ENCODE data around the gene ZNF124.
"Not testable (repeated sequence)": the region's sequence is repeated elsewhere in the genome, so short reads cannot be mapped to it uniquely, and the experiment has no call there.

The ZNF124 gene

GRCh38 chr1:247147781-247148180 lies 24.0 kb downstream of the ZNF124 start:
- H3K9me3 ChIP-seq (ENCODE audit: low read depth, low read length), result peaks cover 43% of the 10 kb centered on the region
- TF ChIP-seq POLR2AphosphoS5 (IDR thresholded peaks at IDR 0.05; ENCODE audit: borderline replicate concordance, low read depth, low read length) (no peak), EZH2 (IDR thresholded peaks at IDR 0.05) (no peak), FOXP2 (optimal IDR thresholded peaks at IDR 0.05; ENCODE audit: control extremely low read depth, extremely low read length, insufficient read depth) (no peak)
- H3K27ac ChIP-seq, result no peak overlapping the region
- DNase-seq (ENCODE audit: low read depth, low spot score), result no peak
- peaks cover 87% of the 10 kb centered on the region for H3K36me3 ChIP-seq (ENCODE audit: insufficient read depth, low read length)
- no peak overlapping the region for H3K4me3 ChIP-seq
- no peak overlapping the region for H3K9ac ChIP-seq (ENCODE audit: insufficient read length)

GRCh38 chr1:247147120-247147519 lies 24.7 kb downstream of the ZNF124 start:
- not testable (repeated sequence) for H3K4me3 ChIP-seq; H3K27ac ChIP-seq; DNase-seq (ENCODE audit: low read depth, low spot score); H3K9ac ChIP-seq (ENCODE audit: insufficient read length)
- peaks cover 38% of the 10 kb centered on the region for H3K9me3 ChIP-seq (ENCODE audit: low read depth, low read length)
- H3K36me3 ChIP-seq (ENCODE audit: insufficient read depth, low read length), result peaks cover 87% of the 10 kb centered on the region

DNA sequence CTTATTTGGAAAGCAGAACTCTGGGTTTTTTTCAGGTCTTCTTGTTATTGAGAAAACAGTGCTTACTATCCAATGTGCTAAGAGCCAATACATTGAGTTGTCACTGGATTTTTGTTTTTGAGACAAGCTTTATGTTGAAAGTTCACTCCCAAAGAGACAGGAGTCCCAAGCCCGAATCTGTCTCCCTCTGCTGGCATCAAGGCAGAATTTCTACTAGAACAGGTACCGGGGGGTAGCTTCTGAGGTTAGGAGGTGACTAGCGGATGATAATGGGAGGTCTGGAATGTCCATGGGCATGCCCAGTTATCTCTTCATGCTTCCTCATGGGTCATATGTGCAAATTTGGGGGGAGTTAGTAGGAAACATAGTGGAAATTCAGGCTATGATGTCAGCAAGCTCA lies 25.1 kb downstream of the ZNF124 start:
- TF ChIP-seq EZH2 (IDR thresholded peaks at IDR 0.05) (no peak), POLR2AphosphoS5 (IDR thresholded peaks at IDR 0.05; ENCODE audit: borderline replicate concordance, low read depth, low read length) (no peak), FOXP2 (optimal IDR thresholded peaks at IDR 0.05; ENCODE audit: control extremely low read depth, extremely low read length, insufficient read depth) (no peak)
- H3K36me3 ChIP-seq (ENCODE audit: insufficient read depth, low read length), result peaks cover 89% of the 10 kb centered on the region
- peaks cover 38% of the 10 kb centered on the region for H3K9me3 ChIP-seq (ENCODE audit: low read depth, low read length)
- H3K9ac ChIP-seq (ENCODE audit: insufficient read length), result no peak overlapping the region
- no peak overlapping the region for H3K27ac ChIP-seq
- DNase-seq (ENCODE audit: low read depth, low spot score), result no peak
- H3K4me3 ChIP-seq, result no peak overlapping the region

GRCh38 chr1:247145279-247145678 lies 26.5 kb downstream of the ZNF124 start:
- DNase-seq (ENCODE audit: low read depth, low spot score), result no peak
- TF ChIP-seq POLR2AphosphoS5 (IDR thresholded peaks at IDR 0.05; ENCODE audit: borderline replicate concordance, low read depth, low read length) (no peak), FOXP2 (optimal IDR thresholded peaks at IDR 0.05; ENCODE audit: control extremely low read depth, extremely low read length, insufficient read depth) (no peak), EZH2 (IDR thresholded peaks at IDR 0.05) (no peak)
- H3K27ac ChIP-seq, result no peak overlapping the region
- H3K4me3 ChIP-seq, result no peak overlapping the region
- H3K9ac ChIP-seq (ENCODE audit: insufficient read length), result no peak overlapping the region
- H3K36me3 ChIP-seq (ENCODE audit: insufficient read depth, low read length), result peaks cover 92% of the 10 kb centered on the region
- H3K9me3 ChIP-seq (ENCODE audit: low read depth, low read length), result peaks cover 42% of the 10 kb centered on the region

- peaks cover 45% of the 10 kb centered on the region for H3K36me3 ChIP-seq (ENCODE audit: insufficient read depth, low read length)
- H3K4me3 ChIP-seq; H3K9ac ChIP-seq (ENCODE audit: insufficient read length); DNase-seq (ENCODE audit: low read depth, low spot score); H3K27ac ChIP-seq: not testable (repeated sequence)
- peaks cover 36% of the 10 kb centered on the region for H3K9me3 ChIP-seq (ENCODE audit: low read depth, low read length)
Observed at GRCh38 chr1:247139557-247139956, 32.3 kb downstream of the ZNF124 start.

- Histone ChIP-seq H3K9me3 (ENCODE audit: low read depth, low read length) (peaks cover 31% of the 10 kb centered on the region), H3K36me3 (ENCODE audit: insufficient read depth, low read length) (peaks cover 34% of the 10 kb centered on the region), H3K9ac (ENCODE audit: insufficient read length) (no peak overlapping the region), H3K4me3 (no peak overlapping the region), H3K27ac (no peak overlapping the region)
- TF ChIP-seq POLR2AphosphoS5 (IDR thresholded peaks at IDR 0.05; ENCODE audit: borderline replicate concordance, low read depth, low read length), result no peak
- no peak for TF ChIP-seq EZH2 (IDR thresholded peaks at IDR 0.05)
- TF ChIP-seq FOXP2 (optimal IDR thresholded peaks at IDR 0.05; ENCODE audit: control extremely low read depth, extremely low read length, insufficient read depth), result no peak
- no peak for DNase-seq (ENCODE audit: low read depth, low spot score)
Observed at GRCh38 chr1:247131236-247131635, 40.6 kb downstream of the ZNF124 start.

GRCh38 chr1:247127519-247128282 lies 44.1 kb downstream of the ZNF124 start:
- peaks cover 29% of the 10 kb centered on the region for H3K36me3 ChIP-seq (ENCODE audit: insufficient read depth, low read length)
- H3K27ac ChIP-seq, result 0 out of 2 replicates have a peak overlapping the region, but pooled peaks have one; percentile 36
- H3K4me3 ChIP-seq, result peak overlapping the region; percentile 58
- peaks cover 17% of the 10 kb centered on the region for H3K9me3 ChIP-seq (ENCODE audit: low read depth, low read length)
- not testable (repeated sequence) for H3K9ac ChIP-seq (ENCODE audit: insufficient read length); DNase-seq (ENCODE audit: low read depth, low spot score)

DNA sequence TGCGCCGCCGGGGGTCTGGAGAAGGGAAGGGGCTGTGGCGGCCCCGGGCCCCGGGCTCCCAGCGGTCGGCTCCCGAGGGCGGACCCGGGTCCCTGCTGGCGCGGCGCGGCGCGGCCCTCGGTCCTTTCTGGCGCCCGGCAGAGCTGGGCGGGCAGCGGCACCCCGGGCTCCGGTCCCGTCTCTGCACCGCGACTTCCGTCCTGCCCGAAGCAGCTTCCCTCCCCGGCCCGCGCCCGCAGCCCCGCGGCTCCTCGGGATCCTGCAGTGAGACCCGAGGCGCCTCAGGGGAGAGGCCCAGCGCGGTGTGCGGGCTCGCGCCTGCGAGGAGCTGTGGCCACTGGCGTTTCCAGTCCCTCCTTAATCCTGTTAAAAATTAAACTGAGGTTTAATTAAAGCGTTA lies 45.2 kb downstream of the ZNF124 start:
- not testable (repeated sequence) for H3K27ac ChIP-seq; H3K9ac ChIP-seq (ENCODE audit: insufficient read length); DNase-seq (ENCODE audit: low read depth, low spot score); H3K4me3 ChIP-seq
- Histone ChIP-seq H3K36me3 (ENCODE audit: insufficient read depth, low read length) (peaks cover 18% of the 10 kb centered on the region), H3K9me3 (ENCODE audit: low read depth, low read length) (peaks cover 13% of the 10 kb centered on the region)

- not testable (repeated sequence) for DNase-seq (ENCODE audit: low read depth, low spot score); H3K9me3 ChIP-seq (ENCODE audit: low read depth, low read length); H3K4me3 ChIP-seq; H3K9ac ChIP-seq (ENCODE audit: insufficient read length); H3K27ac ChIP-seq
- peaks cover 14% of the 10 kb centered on the region for H3K36me3 ChIP-seq (ENCODE audit: insufficient read depth, low read length)
Observed at GRCh38 chr1:247126166-247126565, 45.7 kb downstream of the ZNF124 start.
